C1 segment of cervical spinal cord (tissue), 14 donors: Measurements from ENCODE around the gene CXCL11.
"Not testable (repeated sequence)": the region's sequence is repeated elsewhere in the genome, so short reads cannot be mapped to it uniquely, and the experiment has no call there.

Source experiments
- DNase-seq, 14 donors: peaks; one replicate each; lab custom pipeline; 2025; lab: John Stamatoyannopoulos, UW

Gene CXCL11

GRCh38 chr4:76042241-76042998 lies 6.5 kb upstream of the CXCL11 start:
- not testable (repeated sequence) for DNase-seq

- no peak for DNase-seq
Observed at GRCh38 chr4:76036855-76037254, 985 bp upstream of the CXCL11 start.

- no peak for DNase-seq
Observed at GRCh38 chr4:76035141-76035540, 729 bp downstream of the CXCL11 start.

- no peak for DNase-seq
Observed at GRCh38 chr4:76029300-76029699, 6.6 kb downstream of the CXCL11 start.

- DNase-seq = no peak
Observed at GRCh38 chr4:76028350-76028765, 7.5 kb downstream of the CXCL11 start.

GRCh38 chr4:76024065-76024464 lies 11.8 kb downstream of the CXCL11 start:
- no peak for DNase-seq

GRCh38 chr4:76023389-76023788 lies 12.5 kb downstream of the CXCL11 start, which contains the start of gene CXCL10:
Gene CXCL10, minus strand, starts transcription at chr4:76023497. Its CDS starts 66 bp downstream, at chr4:76023431.
- no peak for DNase-seq

- no peak for DNase-seq
Observed at GRCh38 chr4:76022677-76023076, 13.2 kb downstream of the CXCL11 start.

- no peak for DNase-seq
Observed at GRCh38 chr4:76022031-76022430, 13.8 kb downstream of the CXCL11 start.

GRCh38 chr4:76017056-76017686 lies 18.7 kb downstream of the CXCL11 start:
- DNase-seq = peak in 1 of 14 donors; percentile 11

- peak in 1 of 14 donors; percentile 3 for DNase-seq
Observed at GRCh38 chr4:76016393-76016792, 19.5 kb downstream of the CXCL11 start.

- no peak for DNase-seq
Observed at GRCh38 chr4:76013540-76013939, 22.3 kb downstream of the CXCL11 start.

- no peak for DNase-seq
Observed at GRCh38 chr4:76012388-76012801, 23.5 kb downstream of the CXCL11 start.

GRCh38 chr4:76011700-76012387 lies 24.0 kb downstream of the CXCL11 start:
- DNase-seq = peak in 1 of 14 donors; percentile 8

GRCh38 chr4:76011018-76011670 lies 24.7 kb downstream of the CXCL11 start:
- no peak for DNase-seq

GRCh38 chr4:76010576-76010975 lies 25.3 kb downstream of the CXCL11 start:
- no peak for DNase-seq

GRCh38 chr4:76009311-76009710 lies 26.6 kb downstream of the CXCL11 start:
- DNase-seq = no peak

GRCh38 chr4:76007089-76007862 lies 28.6 kb downstream of the CXCL11 start, which contains the start of gene CXCL9:
Gene CXCL9, minus strand, starts transcription at chr4:76007509. Its CDS starts 60 bp downstream, at chr4:76007449.
- no peak for DNase-seq

- no peak for DNase-seq
Observed at GRCh38 chr4:76003620-76004019, 32.2 kb downstream of the CXCL11 start.

GRCh38 chr4:76003035-76003434 lies 32.8 kb downstream of the CXCL11 start:
- no peak for DNase-seq

- DNase-seq = no peak
Observed at GRCh38 chr4:76002176-76002575, 33.7 kb downstream of the CXCL11 start.
